Ascending aorta (tissue), 2 donors: ENCODE measurements around the gene IDUA. TPM values are rescaled to one million over a fixed set of nuclear protein-coding genes. Genes with fewer than 3 reads are reported as not detected.

ENCODE experiments used
- DNase-seq, 2 donors: peaks; one replicate each; pipeline ENCODE4 v3.0.0-alpha.2; 2019; ENCODE audit warnings: low spot score in 2 of 2
- H3K27ac ChIP-seq, 2 donors: fragments of 200-600 bp; sonication (generic); one replicate each; pipeline ENCODE4 v1.5.1; 2016 to 2017; ENCODE audit warnings: mild to moderate bottlenecking in 1 of 2
- H3K27me3 ChIP-seq: fragments of 200-600 bp; sonication (generic); one replicate; pipeline ENCODE4 v1.5.1; 2017
- H3K36me3 ChIP-seq, 2 donors: fragments of 200-600 bp; sonication (generic); one replicate each; pipeline ENCODE4 v1.5.1; 2016
- H3K4me1 ChIP-seq, 2 donors: fragments of 200-600 bp; sonication (generic); one replicate each; pipeline ENCODE4 v1.5.1; 2016 to 2017; ENCODE audit warnings: mild to moderate bottlenecking in 1 of 2
- H3K4me3 ChIP-seq, 2 donors: fragments of 200-600 bp; sonication (generic); one replicate each; pipeline ENCODE4 v1.5.1; 2016 to 2017; ENCODE audit warnings: mild to moderate bottlenecking in 1 of 2
- H3K9me3 ChIP-seq, 2 donors: fragments of 200-600 bp; sonication (generic); one replicate each; pipeline ENCODE4 v1.5.1; 2016
- intact Hi-C: fragments of 100-400 bp; cut with DNase I; formaldehyde crosslinking; loops from one replicate; pipeline ENCODE4 v1.15.1; 2023
- total RNA-seq: library from RNA; depleted of rRNA; stranded (reverse); fragments of >200 nt; gene quantifications from one replicate; pipeline ENCODE4 v1.1.0, GENCODE V29; 2016
- TF ChIP-seq, protein P1 (sequence below), 3 experiments: fragments of 200-600 bp in 2 of 3; fragments of 450-650 bp in 1 of 3; sonication (generic) in 2 of 3; IDR thresholded peaks; one replicate each; pipeline ENCODE4 v1.5.1; 2016 to 2019; ENCODE audit warnings: antibody characterized with exemption in 3 of 3, mild to moderate bottlenecking in 1 of 3, moderate library complexity in 1 of 3

Gene IDUA
- total RNA-seq, 1 donor from 2014 or later, result 118 TPM

DNA sequence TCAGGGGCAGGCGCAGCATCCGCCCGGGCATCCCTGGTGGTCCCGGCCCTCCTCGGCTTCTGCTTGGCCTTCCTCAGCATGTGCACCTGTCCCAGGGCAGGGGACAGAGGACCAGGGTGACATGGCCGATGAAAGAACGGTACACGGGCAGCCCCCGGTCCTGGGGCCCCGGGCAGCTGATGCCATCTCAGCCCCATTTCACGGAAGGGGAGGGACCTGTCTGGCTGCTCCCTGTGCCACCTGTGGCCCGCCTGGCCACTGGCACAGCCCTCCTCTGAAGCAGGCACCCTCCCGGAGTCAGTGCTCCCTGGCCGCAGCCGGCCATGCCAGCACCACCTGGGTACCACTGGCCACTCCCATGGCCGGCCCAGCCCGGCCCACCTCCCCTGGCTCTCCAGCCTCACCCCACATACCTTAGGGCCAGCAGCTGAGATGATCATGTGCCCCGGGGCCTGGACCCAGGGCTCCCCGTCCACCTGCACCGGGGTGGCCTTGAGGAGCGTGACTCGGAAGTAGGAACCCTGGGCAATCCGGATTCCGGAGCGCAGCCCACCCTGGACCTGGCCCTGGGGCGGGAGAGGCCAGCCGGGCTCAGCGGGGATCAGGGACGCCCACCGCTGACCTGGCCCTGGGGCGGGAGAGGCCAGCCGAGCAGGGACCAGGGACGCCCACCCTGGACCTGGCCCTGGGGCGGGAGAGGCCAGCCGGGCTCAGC, 26.1 kb upstream of the IDUA start:
- intact Hi-C loops, result no loop called here
- Histone ChIP-seq H3K4me1 (no peaks in the 10 kb centered on the region), H3K36me3 (peaks cover 40 to 66% of the 10 kb centered on the region in 2 donors), H3K4me3 (no peak overlapping the region), H3K27me3 (no peaks in the 10 kb centered on the region), H3K27ac (no peak overlapping the region), H3K9me3 (no peaks in the 10 kb centered on the region)
- TF ChIP-seq, protein P1, sequence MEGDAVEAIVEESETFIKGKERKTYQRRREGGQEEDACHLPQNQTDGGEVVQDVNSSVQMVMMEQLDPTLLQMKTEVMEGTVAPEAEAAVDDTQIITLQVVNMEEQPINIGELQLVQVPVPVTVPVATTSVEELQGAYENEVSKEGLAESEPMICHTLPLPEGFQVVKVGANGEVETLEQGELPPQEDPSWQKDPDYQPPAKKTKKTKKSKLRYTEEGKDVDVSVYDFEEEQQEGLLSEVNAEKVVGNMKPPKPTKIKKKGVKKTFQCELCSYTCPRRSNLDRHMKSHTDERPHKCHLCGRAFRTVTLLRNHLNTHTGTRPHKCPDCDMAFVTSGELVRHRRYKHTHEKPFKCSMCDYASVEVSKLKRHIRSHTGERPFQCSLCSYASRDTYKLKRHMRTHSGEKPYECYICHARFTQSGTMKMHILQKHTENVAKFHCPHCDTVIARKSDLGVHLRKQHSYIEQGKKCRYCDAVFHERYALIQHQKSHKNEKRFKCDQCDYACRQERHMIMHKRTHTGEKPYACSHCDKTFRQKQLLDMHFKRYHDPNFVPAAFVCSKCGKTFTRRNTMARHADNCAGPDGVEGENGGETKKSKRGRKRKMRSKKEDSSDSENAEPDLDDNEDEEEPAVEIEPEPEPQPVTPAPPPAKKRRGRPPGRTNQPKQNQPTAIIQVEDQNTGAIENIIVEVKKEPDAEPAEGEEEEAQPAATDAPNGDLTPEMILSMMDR (IDR thresholded peaks at IDR 0.05), result no peak
- no peak for DNase-seq

DNA sequence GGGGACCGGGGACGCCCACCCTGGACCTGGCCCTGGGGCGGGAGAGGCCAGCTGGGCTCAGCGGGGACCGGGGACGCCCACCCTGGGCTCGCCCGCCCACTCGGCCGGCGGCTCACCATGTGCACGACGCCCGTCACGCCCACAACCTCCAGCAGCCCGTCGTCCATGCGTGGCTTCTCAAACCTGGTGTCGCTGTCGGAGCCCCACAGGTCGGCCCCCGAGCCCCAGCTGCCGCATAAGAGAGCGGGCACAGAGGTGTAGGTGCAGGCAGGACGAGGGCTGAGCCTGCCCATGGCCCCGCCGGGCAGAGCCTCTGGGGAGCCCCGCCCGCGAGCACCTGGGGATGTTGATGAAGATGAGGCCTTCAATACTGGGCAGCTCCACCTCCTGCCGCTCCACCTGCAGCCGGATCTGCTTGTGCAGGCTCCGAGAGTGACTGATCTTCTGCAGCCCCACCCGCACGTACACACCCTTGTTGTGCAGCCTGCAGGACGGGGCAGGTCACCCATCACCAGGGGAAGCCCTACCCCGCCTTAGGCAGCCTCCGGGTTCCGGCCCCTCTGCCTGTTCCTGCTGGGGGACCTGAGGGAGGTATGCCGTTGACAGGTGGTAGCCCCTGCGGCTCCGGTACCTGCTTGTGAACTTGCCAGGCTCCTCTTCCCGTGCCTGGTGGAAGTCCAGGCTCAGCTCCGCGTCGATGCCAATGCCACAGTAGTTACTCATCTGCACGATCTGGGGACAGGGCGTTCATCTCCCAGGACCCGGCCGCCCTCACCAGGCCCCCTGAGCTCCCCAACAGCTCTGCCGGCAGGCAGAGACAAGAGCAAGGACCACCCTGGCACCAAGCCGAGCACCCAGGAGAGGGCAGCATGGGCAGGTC, 25.3 kb upstream of the IDUA start:
- intact Hi-C loops, result no loop called here
- no peak overlapping the region for H3K27ac ChIP-seq
- no peaks in the 10 kb centered on the region for H3K4me1 ChIP-seq
- no peaks in the 10 kb centered on the region for H3K9me3 ChIP-seq
- H3K36me3 ChIP-seq, result peaks cover 40 to 72% of the 10 kb centered on the region in 2 donors
- no peak for DNase-seq
- H3K27me3 ChIP-seq, result no peaks in the 10 kb centered on the region
- TF ChIP-seq, protein P1 (IDR thresholded peaks at IDR 0.05), result no peak
- no peak overlapping the region for H3K4me3 ChIP-seq

DNA sequence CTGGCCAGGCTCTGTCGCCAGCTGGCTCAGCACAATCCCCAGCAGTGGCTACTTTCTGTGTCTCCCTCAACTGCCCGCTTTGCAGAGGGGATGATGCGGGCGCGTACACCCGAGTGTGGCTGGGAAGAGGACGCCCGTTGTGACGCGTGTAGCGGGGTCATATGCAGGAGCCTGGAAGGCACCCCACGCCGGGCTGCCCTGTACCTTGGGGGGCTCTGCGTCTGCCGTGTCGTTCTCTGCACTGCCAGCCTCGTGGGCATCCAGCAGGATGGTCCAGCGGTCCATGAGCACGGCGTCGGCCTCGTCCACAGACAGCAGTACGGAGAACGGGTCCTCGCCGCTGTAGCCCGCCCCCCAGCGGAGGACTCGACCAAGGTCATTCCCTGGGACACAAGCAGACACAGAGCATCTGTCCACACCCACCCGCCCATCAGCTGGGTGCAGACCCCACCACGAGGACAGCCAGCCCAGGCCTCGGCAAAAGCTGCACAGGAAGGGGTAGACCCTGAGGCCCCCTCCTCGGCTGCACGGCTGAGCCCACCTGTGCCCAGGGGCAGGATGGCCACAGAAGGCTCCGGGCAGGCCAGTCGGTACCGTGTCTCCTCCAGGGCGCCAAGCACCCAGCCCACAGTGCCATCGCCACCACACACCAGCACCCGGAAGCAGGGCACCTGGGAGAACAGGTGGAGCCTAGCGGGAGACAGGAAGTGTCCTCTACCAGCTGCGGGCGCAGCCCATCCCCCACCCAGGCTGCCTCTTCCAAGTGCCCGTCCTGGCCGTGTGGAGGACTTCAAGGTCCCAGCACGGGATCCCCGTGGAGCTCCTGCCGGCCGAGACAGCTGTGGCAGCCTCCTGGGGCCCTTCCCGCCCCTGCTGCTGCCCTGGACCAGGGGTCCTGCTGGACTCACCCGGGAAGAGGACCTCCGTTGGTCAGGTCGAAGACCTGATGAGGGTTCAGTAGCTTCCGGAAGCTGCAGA, 24.3 kb upstream of the IDUA start:
- intact Hi-C loops, result no loop called here
- Histone ChIP-seq H3K4me3 (no peak overlapping the region), H3K27me3 (no peaks in the 10 kb centered on the region), H3K36me3 (peaks cover 40 to 72% of the 10 kb centered on the region in 2 donors), H3K4me1 (no peaks in the 10 kb centered on the region), H3K9me3 (no peaks in the 10 kb centered on the region), H3K27ac (no peak overlapping the region)
- TF ChIP-seq, protein P1 (IDR thresholded peaks at IDR 0.05), result no peak
- no peak for DNase-seq

DNA sequence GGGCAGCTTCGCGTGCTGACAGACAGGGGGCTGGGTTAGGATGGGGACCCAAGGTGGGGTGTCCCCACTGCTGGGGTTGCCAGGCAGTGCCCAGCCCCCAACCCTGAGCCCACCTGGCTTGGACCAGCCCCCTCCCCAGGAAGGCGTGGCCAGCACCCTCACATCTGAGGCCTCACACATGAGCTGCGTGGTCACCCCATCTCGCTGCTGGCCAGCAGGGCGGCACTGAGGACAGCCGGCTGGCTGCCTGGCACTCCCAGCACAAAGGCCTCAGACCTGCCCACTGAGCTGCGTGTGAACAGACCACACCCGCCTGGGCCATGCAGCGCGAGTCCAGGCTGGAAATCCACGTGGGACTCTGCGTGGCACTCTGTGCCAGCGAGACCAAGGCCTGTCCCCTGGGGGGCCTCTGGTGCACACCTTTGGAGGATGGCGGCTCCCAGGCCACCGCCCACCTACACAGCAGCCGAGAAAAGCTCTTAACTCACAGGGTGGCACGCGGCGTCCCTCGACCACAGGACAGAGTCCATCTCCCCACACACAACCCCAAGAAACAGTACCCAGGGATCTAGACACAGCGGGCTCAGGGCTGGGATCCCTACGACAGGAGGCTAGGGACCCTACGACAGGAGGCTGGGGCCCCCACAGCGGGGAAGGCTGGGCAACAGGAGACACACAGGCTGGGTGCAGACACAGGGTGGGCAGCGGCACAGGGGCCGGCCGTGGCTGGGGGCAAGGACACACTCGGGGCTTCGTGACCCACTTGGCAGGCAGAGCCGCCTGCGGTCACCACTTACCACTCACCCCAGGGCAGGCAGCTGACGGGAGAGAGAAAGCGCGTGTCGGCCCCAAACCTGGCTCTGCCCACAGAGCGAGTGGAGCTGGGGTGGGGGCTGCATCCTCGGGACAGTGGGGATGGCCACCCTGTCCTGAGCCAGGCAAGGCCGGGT, 23.3 kb upstream of the IDUA start:
- intact Hi-C loops, result no loop called here
- H3K27ac ChIP-seq, result no peak overlapping the region
- TF ChIP-seq, protein P1 (IDR thresholded peaks at IDR 0.05), result no peak

More for the DNA sequence above, 23.3 kb upstream of the IDUA start:
- H3K36me3 ChIP-seq, result peaks cover 33 to 63% of the 10 kb centered on the region in 2 donors
- H3K4me1 ChIP-seq, result no peaks in the 10 kb centered on the region
- no peak for DNase-seq
- H3K4me3 ChIP-seq, result no peak overlapping the region
- H3K27me3 ChIP-seq, result no peaks in the 10 kb centered on the region
- no peaks in the 10 kb centered on the region for H3K9me3 ChIP-seq
